HG02642 (cell line): ENCODE measurements around the gene PDLIM5.
A peak's percentile ranks its signal among the peaks of the same experiment; 100 is the strongest.
"Not testable (repeated sequence)": the region's sequence is repeated elsewhere in the genome, so short reads cannot be mapped to it uniquely, and the experiment has no call there.

Source experiments
- ATAC-seq: cut with Tn5 transposase; IDR thresholded peaks from one replicate; pipeline ENCODE4 v1.9.1; 2021; ENCODE audit warnings: mild to moderate bottlenecking; ENCODE audit not compliant: unreplicated experiment, poor library complexity

The PDLIM5 gene, protein sequence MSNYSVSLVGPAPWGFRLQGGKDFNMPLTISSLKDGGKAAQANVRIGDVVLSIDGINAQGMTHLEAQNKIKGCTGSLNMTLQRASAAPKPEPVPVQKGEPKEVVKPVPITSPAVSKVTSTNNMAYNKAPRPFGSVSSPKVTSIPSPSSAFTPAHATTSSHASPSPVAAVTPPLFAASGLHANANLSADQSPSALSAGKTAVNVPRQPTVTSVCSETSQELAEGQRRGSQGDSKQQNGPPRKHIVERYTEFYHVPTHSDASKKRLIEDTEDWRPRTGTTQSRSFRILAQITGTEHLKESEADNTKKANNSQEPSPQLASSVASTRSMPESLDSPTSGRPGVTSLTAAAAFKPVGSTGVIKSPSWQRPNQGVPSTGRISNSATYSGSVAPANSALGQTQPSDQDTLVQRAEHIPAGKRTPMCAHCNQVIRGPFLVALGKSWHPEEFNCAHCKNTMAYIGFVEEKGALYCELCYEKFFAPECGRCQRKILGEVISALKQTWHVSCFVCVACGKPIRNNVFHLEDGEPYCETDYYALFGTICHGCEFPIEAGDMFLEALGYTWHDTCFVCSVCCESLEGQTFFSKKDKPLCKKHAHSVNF

GRCh38 chr4:94451695-94452475 is at the start of gene PDLIM5:
Gene PDLIM5, plus strand, starts transcription at chr4:94451942. Its CDS starts 3,347 bp downstream, at chr4:94455289.
- peak; percentile 93 for ATAC-seq

GRCh38 chr4:94402439-94402838 is 49.3 kb upstream of the PDLIM5 start:
- not testable (repeated sequence) for ATAC-seq

DNA sequence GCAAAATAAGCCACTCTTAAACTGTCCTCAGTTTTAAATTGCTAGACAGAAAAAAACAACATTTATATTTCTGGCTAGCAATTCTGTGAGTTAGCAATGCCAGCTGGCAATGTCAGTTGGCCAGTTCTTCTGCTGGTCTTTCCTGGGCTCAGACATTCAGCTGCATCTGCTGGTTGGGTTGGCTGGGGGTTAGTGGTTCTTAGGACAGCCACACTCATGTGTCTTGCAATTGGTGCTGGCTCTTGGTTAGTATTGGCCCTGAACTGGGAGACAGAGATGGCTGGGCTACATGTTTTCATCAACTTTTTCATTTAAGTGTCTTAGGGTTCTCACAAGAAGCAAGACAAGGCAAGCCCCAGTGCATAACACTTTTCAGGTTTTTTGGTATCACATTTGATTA is 48.0 kb upstream of the PDLIM5 start:
- ATAC-seq: no peak

- peak; percentile 87 for ATAC-seq
Measured at GRCh38 chr4:94406668-94407437, 44.9 kb upstream of the PDLIM5 start.

DNA sequence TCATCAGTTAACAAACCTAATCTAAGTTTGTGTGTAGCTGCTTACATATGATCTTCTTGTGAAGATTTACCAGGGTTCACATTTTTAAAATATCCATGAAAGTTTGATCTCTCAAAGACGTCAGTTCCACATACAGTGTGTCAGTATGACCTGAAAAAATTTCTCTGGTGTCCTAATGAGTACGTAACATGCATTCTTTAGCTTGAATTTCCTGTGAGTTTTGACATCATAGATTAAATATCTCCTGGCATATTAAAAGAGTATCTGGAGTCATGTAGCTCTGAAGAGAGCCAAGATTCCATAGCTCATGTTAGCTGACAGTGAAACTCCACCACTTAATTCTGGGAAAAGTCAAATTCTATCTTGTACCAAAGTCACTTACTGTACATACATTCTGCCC is 43.9 kb upstream of the PDLIM5 start:
- ATAC-seq: no peak

- no peak for ATAC-seq
Measured at GRCh38 chr4:94408549-94409374, 43.0 kb upstream of the PDLIM5 start.

DNA sequence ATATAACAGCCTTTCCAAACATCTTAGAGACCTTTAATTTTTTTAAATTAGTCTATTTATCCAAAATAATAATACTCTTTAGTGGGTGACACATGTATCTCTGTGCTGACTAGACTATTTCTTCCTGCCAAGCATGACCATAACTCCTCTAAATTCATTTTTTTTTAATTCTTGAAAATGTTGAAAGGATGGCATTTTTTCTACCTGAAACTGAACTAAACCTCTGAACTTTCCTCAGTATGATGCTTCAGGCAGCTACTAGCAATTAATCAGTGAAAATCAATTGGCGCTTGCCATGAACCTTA is 42.4 kb upstream of the PDLIM5 start:
- ATAC-seq: no peak

- ATAC-seq: no peak
Measured at GRCh38 chr4:94409962-94410361, 41.8 kb upstream of the PDLIM5 start.

DNA sequence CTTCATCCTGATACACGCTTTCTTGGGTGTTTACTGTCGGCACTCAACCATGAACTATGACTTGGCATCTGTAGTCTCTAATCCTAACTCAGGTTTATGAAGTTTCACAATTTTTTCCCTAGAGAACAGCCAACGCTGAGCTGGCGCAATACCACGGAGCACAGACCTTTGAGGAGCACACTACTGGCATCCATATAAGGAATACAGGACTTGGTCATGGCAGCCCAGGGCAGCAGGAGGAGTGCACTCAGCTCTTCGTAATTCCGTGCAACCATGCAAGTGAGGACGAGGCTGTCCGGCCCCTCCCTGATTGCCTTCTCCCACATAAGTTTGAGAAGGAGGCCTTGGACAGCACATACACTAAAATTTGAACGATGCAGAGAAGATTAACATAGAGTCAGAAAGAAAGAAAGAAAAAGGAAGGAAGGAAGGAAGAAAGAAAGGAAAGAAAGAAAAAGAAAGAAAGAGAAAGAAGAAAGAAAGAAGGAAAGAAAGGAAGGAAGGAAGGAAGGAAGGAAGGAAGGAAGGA is 41.0 kb upstream of the PDLIM5 start:
- ATAC-seq: no peak

- ATAC-seq: no peak
Measured at GRCh38 chr4:94411296-94411695, 40.4 kb upstream of the PDLIM5 start.

DNA sequence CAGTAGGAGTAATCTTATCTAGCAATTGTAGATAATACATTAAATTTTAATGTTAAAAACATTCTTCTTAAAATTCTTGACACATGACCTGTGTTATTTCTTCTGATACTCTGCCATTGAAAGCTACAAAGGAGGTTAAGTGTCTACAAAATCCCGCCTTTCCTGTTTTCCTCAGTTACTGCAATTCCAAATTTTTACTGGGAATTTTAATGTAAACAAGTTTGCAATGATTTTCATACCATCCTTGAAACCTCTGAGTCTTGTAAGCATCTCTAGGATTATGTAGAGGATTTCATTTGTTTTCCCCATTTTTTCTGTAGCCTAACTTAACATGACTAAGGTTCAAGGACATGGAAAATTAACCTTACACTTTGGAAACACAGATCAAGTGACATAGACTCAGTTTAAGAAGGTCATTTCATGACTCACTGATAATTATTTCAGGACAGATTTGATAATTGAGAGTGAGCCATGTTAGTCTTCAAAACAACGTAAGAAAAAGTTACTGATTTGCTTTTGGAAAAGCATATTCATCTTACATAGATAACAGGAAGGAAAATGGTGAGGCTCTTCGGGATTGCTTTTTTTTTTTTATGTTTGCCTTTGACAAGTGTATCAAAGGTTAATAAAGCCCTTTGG is 39.6 kb upstream of the PDLIM5 start:
- no peak for ATAC-seq

- ATAC-seq: no peak
Measured at GRCh38 chr4:94412658-94413038, 39.1 kb upstream of the PDLIM5 start.

- ATAC-seq: no peak
Measured at GRCh38 chr4:94413085-94413840, 38.5 kb upstream of the PDLIM5 start.

- ATAC-seq: no peak
Measured at GRCh38 chr4:94414907-94415306, 36.8 kb upstream of the PDLIM5 start.

DNA sequence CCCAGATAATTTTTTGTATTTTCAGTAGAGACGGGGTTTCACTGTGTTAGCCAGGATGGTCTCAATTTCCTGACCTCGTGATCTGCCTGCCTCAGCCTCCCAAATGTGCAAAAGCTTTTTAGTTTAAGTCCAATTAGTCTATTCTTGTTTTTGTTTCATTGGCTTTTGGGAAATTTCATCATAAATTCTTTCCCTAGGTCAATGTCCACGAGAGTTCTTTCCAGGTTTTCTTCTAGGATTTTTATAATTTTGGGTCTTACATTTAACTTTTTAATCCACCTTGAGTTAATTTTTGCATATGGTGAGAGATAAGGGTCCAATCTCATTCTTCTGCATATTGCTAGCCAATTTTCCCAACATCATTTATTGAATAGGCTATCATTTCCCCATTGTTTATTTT is 36.3 kb upstream of the PDLIM5 start:
- no peak for ATAC-seq

DNA sequence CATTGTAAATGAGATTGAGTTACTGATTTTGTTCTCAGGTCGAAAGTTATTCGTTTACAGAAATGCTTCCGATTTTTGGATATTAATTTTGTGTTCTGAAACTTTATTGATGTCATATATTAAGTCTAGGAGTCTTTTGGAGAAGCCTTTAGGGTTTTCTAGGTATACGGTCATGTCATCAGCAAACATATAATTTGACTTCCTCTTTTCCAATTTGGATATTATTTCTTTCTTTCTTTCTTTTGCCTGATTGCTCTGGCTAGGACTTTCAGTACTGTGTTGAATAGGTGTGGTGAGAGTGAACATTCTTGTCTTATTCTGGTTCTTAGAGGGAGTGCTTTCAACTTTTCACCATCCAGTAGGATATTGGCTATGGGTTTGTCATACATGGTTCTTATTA is 35.4 kb upstream of the PDLIM5 start:
- no peak for ATAC-seq

- ATAC-seq: no peak
Measured at GRCh38 chr4:94416981-94417380, 34.8 kb upstream of the PDLIM5 start.

DNA sequence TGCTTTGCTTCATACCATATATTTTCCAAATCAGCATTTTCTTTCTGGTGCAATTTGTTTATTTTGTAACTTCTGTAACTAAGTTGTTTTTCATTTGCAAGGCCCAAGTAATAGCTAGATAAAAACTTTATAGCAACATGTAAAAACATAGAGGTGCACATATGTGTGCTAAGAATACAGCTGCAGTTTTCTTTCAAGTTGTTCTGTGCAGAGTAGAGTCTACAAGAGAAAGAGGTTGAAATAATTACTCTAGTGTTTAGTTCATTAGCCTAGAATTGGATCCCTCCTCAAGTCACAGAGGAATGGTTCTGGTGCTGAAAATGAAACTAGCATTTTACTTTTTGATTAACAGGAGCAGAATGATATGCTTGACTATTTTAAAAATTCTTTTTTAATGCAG is 32.2 kb upstream of the PDLIM5 start:
- no peak for ATAC-seq
